WTC11 (cell line): ENCODE data around the gene ZNF804B. TPM values are rescaled to one million over a fixed set of nuclear protein-coding genes. Genes with fewer than 3 reads are reported as not detected.

Experiments
- ATAC-seq: fragments of 200-7000 bp; cut with Tn5 transposase; 2 replicates; pipeline ENCODE4 v1.10.0; 2021; ENCODE audit warnings: mild to moderate bottlenecking, moderate library complexity
- CTCF ChIA-PET: fragments of 300-600 bp; sonication (Branson Sonifier 250); formaldehyde crosslinking; loops from one replicate; lab custom pipeline; 2021; ENCODE audit warnings: antibody characterized with exemption; lab: Charles Lee
- POLR2A ChIA-PET: fragments of 350-600 bp; sonication (Branson Sonifier 250); formaldehyde crosslinking; loops from one replicate; lab custom pipeline; 2021; ENCODE audit warnings: antibody characterized with exemption; lab: Charles Lee
- DNase-seq: peaks from one replicate; pipeline ENCODE4 v3.0.0; 2021; ENCODE audit warnings: low spot score
- H3K27ac Mint-ChIP-seq: 2 replicates; pipeline ENCODE4 v1.8.0; 2021; ENCODE audit warnings: mixed read lengths
- H3K27me3 Mint-ChIP-seq: 2 replicates; pipeline ENCODE4 v1.8.0; 2021; ENCODE audit warnings: low read depth, mild to moderate bottlenecking, moderate library complexity, mixed read lengths
- H3K36me3 Mint-ChIP-seq: 2 replicates; pipeline ENCODE4 v1.8.0; 2021; ENCODE audit warnings: mixed read lengths
- H3K4me1 Mint-ChIP-seq: 2 replicates; pipeline ENCODE4 v1.8.0; 2022; ENCODE audit warnings: mixed read lengths
- H3K4me3 Mint-ChIP-seq: 2 replicates; pipeline ENCODE4 v1.8.0; 2021; ENCODE audit warnings: mild to moderate bottlenecking, moderate library complexity, mixed read lengths
- H3K9me3 Mint-ChIP-seq: 2 replicates; pipeline ENCODE4 v1.8.0; 2021; ENCODE audit warnings: mixed read lengths
- ARID4B ChIP-seq: sonication (generic); formaldehyde crosslinking; IDR thresholded peaks from 2 replicates; pipeline ENCODE4 v1.8.0; 2023; ENCODE audit warnings: missing genetic modification reagents, mild to moderate bottlenecking, borderline replicate concordance
- ATF1 ChIP-seq: sonication (generic); formaldehyde crosslinking; IDR thresholded peaks from 2 replicates; pipeline ENCODE4 v1.8.1; 2023; ENCODE audit warnings: mild to moderate bottlenecking, moderate library complexity, missing genetic modification reagents
- ATF3 ChIP-seq: sonication (generic); formaldehyde crosslinking; conservative IDR thresholded peaks from 2 replicates; pipeline ENCODE4 v1.8.1; 2022; ENCODE audit warnings: mild to moderate bottlenecking, missing genetic modification reagents
- FOXP4 ChIP-seq: sonication (generic); formaldehyde crosslinking; IDR thresholded peaks from 2 replicates; pipeline ENCODE4 v1.8.0; 2022; ENCODE audit warnings: mild to moderate bottlenecking, missing genetic modification reagents
- GABPB1 ChIP-seq: sonication (generic); formaldehyde crosslinking; IDR thresholded peaks from 2 replicates; pipeline ENCODE4 v1.8.1; 2023; ENCODE audit warnings: mild to moderate bottlenecking, missing genetic modification reagents
- GTF2I ChIP-seq: fragments of 250-450 bp; sonication (Bioruptor Pico); conservative IDR thresholded peaks from 2 replicates; pipeline ENCODE4 v1.4.0; 2021; ENCODE audit warnings: mild to moderate bottlenecking
- MLX ChIP-seq: sonication (generic); formaldehyde crosslinking; IDR thresholded peaks from 2 replicates; pipeline ENCODE4 v1.8.1; 2023; ENCODE audit warnings: mild to moderate bottlenecking, missing genetic modification reagents, moderate library complexity
- MYBL2 ChIP-seq: sonication (generic); formaldehyde crosslinking; IDR thresholded peaks from 2 replicates; pipeline ENCODE4 v1.8.1; 2023; ENCODE audit warnings: mild to moderate bottlenecking, moderate library complexity, missing genetic modification reagents
- NFATC4 ChIP-seq: fragments of 250-450 bp; sonication (Bioruptor Pico); IDR thresholded peaks from 2 replicates; pipeline ENCODE4 v1.9.0; 2021; ENCODE audit warnings: mild to moderate bottlenecking
- NFE2L1 ChIP-seq: sonication (generic); formaldehyde crosslinking; IDR thresholded peaks from 2 replicates; pipeline ENCODE4 v1.8.1; 2023; ENCODE audit warnings: missing genetic modification reagents
- NFYB ChIP-seq: sonication (generic); formaldehyde crosslinking; conservative IDR thresholded peaks from 2 replicates; pipeline ENCODE4 v1.8.0; 2022; ENCODE audit warnings: low read depth, missing genetic modification reagents
- NR2C2 ChIP-seq: sonication (generic); formaldehyde crosslinking; IDR thresholded peaks from 2 replicates; pipeline ENCODE4 v1.8.0; 2022; ENCODE audit warnings: mild to moderate bottlenecking, missing genetic modification reagents
- TCF7 ChIP-seq: sonication (generic); formaldehyde crosslinking; IDR thresholded peaks from 2 replicates; pipeline ENCODE4 v1.8.0; 2022; ENCODE audit warnings: mild to moderate bottlenecking, low read depth, missing genetic modification reagents, moderate library complexity
- TEAD1 ChIP-seq: sonication (generic); formaldehyde crosslinking; IDR thresholded peaks from 2 replicates; pipeline ENCODE4 v1.8.0; 2022; ENCODE audit warnings: mild to moderate bottlenecking, missing genetic modification reagents
- TEAD4 ChIP-seq: sonication (generic); formaldehyde crosslinking; IDR thresholded peaks from 2 replicates; pipeline ENCODE4 v1.8.0; 2022; ENCODE audit warnings: mild to moderate bottlenecking, missing genetic modification reagents
- ZBTB21 ChIP-seq: sonication (generic); formaldehyde crosslinking; IDR thresholded peaks from 2 replicates; pipeline ENCODE4 v1.8.1; 2023; ENCODE audit warnings: mild to moderate bottlenecking, missing genetic modification reagents, borderline replicate concordance
- ZNF232 ChIP-seq: sonication (generic); formaldehyde crosslinking; IDR thresholded peaks from 2 replicates; pipeline ENCODE4 v1.8.0; 2022; ENCODE audit warnings: mild to moderate bottlenecking, missing genetic modification reagents
- ZNF317 ChIP-seq: sonication (generic); formaldehyde crosslinking; IDR thresholded peaks from 2 replicates; pipeline ENCODE4 v1.8.1; 2023; ENCODE audit warnings: low read depth, mild to moderate bottlenecking, moderate library complexity, missing genetic modification reagents, borderline replicate concordance
- total RNA-seq: library from RNA; stranded (reverse); gene quantifications from 3 replicates; pipeline ENCODE4 v1.2.3, GENCODE V29; 2021
- TF ChIP-seq, protein P1 (sequence below): sonication (generic); formaldehyde crosslinking; IDR thresholded peaks from 2 replicates; pipeline ENCODE4 v1.8.1; 2022; ENCODE audit warnings: mild to moderate bottlenecking, missing genetic modification reagents, moderate library complexity, borderline replicate concordance
- TF ChIP-seq, protein P2 (sequence below): sonication (generic); formaldehyde crosslinking; conservative IDR thresholded peaks from 2 replicates; pipeline ENCODE4 v1.8.1; 2023; ENCODE audit warnings: mild to moderate bottlenecking, low read depth, missing genetic modification reagents, moderate library complexity
- TF ChIP-seq, protein P3 (sequence below): sonication (generic); formaldehyde crosslinking; IDR thresholded peaks from 2 replicates; pipeline ENCODE4 v1.8.1; 2023; ENCODE audit warnings: mild to moderate bottlenecking, moderate library complexity, missing genetic modification reagents
- TF ChIP-seq, protein P4 (sequence below): sonication (generic); formaldehyde crosslinking; IDR thresholded peaks from 2 replicates; pipeline ENCODE4 v1.8.1; 2022; ENCODE audit warnings: missing genetic modification reagents, borderline replicate concordance

Gene ZNF804B
- total RNA-seq, 1 experiment from 2014 or later: 0.04 TPM

DNA sequence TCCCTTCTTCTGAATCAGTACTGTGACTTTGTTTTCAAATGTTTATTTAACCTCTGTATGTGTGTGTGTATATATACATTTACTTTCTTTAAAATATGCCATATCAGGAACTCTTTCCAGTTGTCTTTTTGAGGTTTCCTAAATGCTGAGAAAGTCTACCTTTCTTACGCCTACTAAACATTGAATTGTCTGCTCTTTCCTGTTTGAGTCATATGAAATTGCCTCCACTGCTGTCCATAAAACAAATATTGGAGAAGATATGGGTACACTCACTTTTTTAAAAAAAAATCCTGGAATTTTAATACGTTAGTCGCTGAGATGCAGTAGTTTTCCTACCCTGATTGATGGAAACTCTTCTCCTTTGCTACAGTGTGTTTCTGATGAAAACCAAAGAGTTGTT is 334.8 kb downstream of the ZNF804B start:
- Mint-ChIP-seq H3K36me3 (peaks cover 13% of the 10 kb centered on the region; the same call in 1 of the 2 replicates), H3K9me3 (peaks cover 14% of the 10 kb centered on the region), H3K27ac (no peak overlapping the region), H3K27me3 (no peaks in the 10 kb centered on the region), H3K4me3 (no peak overlapping the region), H3K4me1 (peaks cover 30% of the 10 kb centered on the region)
- ATAC-seq (no peak), DNase-seq (no peak)
- POLR2A ChIA-PET: no interaction called here
- TF ChIP-seq, protein P1, sequence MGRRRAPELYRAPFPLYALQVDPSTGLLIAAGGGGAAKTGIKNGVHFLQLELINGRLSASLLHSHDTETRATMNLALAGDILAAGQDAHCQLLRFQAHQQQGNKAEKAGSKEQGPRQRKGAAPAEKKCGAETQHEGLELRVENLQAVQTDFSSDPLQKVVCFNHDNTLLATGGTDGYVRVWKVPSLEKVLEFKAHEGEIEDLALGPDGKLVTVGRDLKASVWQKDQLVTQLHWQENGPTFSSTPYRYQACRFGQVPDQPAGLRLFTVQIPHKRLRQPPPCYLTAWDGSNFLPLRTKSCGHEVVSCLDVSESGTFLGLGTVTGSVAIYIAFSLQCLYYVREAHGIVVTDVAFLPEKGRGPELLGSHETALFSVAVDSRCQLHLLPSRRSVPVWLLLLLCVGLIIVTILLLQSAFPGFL (CRISPR knock-in tag): no peak
- no peak for TF ChIP-seq ZNF232
- no peak for TF ChIP-seq GTF2I (CRISPR knock-in tag)
- TF ChIP-seq ATF1: no peak
- TF ChIP-seq, protein P2, sequence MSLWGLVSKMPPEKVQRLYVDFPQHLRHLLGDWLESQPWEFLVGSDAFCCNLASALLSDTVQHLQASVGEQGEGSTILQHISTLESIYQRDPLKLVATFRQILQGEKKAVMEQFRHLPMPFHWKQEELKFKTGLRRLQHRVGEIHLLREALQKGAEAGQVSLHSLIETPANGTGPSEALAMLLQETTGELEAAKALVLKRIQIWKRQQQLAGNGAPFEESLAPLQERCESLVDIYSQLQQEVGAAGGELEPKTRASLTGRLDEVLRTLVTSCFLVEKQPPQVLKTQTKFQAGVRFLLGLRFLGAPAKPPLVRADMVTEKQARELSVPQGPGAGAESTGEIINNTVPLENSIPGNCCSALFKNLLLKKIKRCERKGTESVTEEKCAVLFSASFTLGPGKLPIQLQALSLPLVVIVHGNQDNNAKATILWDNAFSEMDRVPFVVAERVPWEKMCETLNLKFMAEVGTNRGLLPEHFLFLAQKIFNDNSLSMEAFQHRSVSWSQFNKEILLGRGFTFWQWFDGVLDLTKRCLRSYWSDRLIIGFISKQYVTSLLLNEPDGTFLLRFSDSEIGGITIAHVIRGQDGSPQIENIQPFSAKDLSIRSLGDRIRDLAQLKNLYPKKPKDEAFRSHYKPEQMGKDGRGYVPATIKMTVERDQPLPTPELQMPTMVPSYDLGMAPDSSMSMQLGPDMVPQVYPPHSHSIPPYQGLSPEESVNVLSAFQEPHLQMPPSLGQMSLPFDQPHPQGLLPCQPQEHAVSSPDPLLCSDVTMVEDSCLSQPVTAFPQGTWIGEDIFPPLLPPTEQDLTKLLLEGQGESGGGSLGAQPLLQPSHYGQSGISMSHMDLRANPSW (CRISPR knock-in tag): no peak
- no peak for TF ChIP-seq MYBL2 (CRISPR knock-in tag)
- no peak for TF ChIP-seq GABPB1 (CRISPR knock-in tag)
- no peak for TF ChIP-seq ZBTB21 (CRISPR knock-in tag)
- no peak for TF ChIP-seq ATF3 (CRISPR knock-in tag)
- TF ChIP-seq, protein P3, sequence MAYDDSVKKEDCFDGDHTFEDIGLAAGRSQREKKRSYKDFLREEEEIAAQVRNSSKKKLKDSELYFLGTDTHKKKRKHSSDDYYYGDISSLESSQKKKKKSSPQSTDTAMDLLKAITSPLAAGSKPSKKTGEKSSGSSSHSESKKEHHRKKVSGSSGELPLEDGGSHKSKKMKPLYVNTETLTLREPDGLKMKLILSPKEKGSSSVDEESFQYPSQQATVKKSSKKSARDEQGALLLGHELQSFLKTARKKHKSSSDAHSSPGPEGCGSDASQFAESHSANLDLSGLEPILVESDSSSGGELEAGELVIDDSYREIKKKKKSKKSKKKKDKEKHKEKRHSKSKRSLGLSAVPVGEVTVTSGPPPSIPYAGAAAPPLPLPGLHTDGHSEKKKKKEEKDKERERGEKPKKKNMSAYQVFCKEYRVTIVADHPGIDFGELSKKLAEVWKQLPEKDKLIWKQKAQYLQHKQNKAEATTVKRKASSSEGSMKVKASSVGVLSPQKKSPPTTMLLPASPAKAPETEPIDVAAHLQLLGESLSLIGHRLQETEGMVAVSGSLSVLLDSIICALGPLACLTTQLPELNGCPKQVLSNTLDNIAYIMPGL (CRISPR knock-in tag): no peak
- TF ChIP-seq TEAD1: no peak
- TF ChIP-seq NFE2L1 (CRISPR knock-in tag): no peak
- TF ChIP-seq, protein P4, sequence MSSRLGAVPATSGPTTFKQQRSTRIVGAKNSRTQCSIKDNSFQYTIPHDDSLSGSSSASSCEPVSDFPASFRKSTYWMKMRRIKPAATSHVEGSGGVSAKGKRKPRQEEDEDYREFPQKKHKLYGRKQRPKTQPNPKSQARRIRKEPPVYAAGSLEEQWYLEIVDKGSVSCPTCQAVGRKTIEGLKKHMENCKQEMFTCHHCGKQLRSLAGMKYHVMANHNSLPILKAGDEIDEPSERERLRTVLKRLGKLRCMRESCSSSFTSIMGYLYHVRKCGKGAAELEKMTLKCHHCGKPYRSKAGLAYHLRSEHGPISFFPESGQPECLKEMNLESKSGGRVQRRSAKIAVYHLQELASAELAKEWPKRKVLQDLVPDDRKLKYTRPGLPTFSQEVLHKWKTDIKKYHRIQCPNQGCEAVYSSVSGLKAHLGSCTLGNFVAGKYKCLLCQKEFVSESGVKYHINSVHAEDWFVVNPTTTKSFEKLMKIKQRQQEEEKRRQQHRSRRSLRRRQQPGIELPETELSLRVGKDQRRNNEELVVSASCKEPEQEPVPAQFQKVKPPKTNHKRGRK (CRISPR knock-in tag): no peak
- no peak for TF ChIP-seq FOXP4 (CRISPR knock-in tag)
- TF ChIP-seq TEAD4: no peak
- CTCF ChIA-PET: no interaction called here

DNA sequence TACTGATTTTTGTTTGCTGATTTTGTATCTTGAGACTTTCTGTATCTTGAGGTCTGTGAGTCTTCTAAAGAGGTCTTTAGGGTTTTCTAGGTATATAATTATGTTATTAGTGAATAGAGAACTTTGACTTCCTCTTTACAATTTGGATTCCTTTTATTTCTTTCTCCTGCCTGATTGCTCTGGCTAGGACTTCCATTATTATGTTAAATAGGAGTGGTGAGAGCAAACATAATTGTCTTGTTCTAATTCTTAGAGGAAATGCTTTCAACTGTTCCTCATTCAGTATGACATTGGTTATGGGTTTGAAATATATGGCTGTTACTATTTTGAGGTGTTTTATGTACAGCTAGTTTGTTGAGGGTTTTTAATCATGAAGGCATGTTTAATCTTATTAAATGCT is 344.1 kb downstream of the ZNF804B start:
- Mint-ChIP-seq H3K4me1 (peaks cover 46% of the 10 kb centered on the region), H3K4me3 (peak overlapping the region; percentile 8; the same call in 1 of the 2 replicates), H3K9me3 (peaks cover 31% of the 10 kb centered on the region), H3K36me3 (peaks cover 16% of the 10 kb centered on the region; the same call in 1 of the 2 replicates), H3K27me3 (no peaks in the 10 kb centered on the region), H3K27ac (peak overlapping the region; percentile 23; the same call in 1 of the 2 replicates)
- no peak for DNase-seq
- peak; percentile 24; the same call in 1 of the 2 replicates for ATAC-seq
- ChIA-PET POLR2A (no interaction called here), CTCF (no interaction called here)
- no peak for TF ChIP-seq NFYB
- no peak for TF ChIP-seq ARID4B (CRISPR knock-in tag)
- no peak for TF ChIP-seq NFATC4 (CRISPR knock-in tag)
- TF ChIP-seq NR2C2 (CRISPR knock-in tag): no peak
- TF ChIP-seq TCF7: no peak
- no peak for TF ChIP-seq MLX
- no peak for TF ChIP-seq ZNF317 (CRISPR knock-in tag)
